GM21786 (cell line): Measurements from ENCODE around the gene TPRX1.
"Not testable (repeated sequence)": the region's sequence is repeated elsewhere in the genome, so short reads cannot be mapped to it uniquely, and the experiment has no call there.

ENCODE experiments used
- ATAC-seq: cut with Tn5 transposase; IDR thresholded peaks from one replicate; pipeline ENCODE4 v1.9.1; 2021; ENCODE audit not compliant: unreplicated experiment

Gene TPRX1

DNA sequence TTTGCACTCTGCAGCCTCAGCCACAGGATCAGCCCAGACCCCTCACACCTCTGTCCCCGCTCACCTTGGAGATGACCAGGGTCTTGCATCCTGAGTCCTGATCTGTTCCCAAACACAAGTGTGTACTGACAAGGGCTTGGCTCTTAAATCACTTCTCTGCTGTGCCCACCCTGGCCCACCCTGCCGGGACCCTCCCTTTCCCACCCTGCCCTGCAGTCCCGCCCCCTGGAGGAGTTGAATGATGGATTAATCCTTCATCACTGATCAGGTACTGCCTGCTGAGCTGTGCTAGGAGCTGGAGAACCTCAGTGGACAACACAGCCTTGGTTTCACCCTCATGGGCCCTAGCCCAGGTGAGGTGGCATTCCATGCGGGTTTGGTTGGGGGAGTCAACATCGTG lies at the start of gene TPRX1:
Gene TPRX1 (minus strand): TSS at position 101 of the 400 bp plus-strand sequence. CDS start 12 bp downstream, at position 89.
- ATAC-seq, result not testable (repeated sequence)

DNA sequence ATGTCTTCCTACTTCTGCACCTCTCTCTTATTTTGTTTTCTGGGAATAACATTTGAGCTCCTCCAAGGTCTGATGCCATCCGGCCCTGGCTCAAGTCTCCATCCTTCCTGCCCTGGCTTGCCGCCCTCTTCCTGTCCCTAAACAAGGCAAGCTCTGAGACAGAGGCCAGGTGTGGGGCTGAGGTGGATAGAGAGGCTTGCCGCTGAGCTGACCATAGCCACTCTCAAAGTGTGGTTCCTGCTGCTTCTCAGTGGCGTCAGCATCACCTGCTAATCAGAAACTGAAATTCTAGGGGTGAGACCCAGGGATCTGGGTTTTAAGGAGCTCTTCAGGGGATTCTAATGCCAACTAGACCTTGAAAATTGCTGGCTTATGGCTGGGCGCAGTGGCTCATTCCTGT lies 48.7 kb upstream of the TPRX1 start:
- no peak for ATAC-seq

DNA sequence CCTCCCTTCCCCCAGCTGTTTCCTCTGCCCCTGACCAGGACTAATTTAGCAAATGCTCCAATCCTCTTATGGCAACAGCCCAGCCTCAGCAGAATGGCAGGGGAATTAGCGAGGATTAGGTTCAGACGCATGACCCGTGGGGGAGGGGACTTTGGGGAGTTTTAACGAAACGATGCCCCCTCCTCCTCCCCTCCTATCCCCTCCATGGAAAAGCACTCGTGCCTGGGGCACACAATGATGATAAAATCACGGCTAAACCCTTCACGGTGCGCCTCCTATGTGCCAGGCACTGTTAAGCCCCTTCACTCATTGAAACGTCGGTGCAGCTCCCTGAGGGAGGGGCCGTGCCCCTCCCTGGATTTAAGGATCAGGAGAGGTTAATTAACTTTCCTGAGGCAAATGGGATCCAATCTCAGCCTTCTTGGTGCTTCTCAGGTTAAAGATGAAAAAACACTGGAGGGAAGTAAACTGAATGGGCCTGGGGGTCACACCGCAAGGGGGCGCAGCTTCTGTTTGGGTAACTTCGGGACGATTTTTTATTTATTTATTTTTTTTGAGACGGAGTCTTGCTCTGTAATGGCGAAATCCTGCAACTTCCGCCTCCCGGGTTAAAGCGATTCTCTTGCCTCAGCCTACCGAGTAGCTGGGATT lies 44.6 kb upstream of the TPRX1 start:
- no peak for ATAC-seq

- no peak for ATAC-seq
These were observed 44.1 kb upstream of the TPRX1 start for GRCh38 chr19:47848425-47848822.

- ATAC-seq, result no peak
These were observed 38.6 kb upstream of the TPRX1 start for GRCh38 chr19:47842941-47843340.

DNA sequence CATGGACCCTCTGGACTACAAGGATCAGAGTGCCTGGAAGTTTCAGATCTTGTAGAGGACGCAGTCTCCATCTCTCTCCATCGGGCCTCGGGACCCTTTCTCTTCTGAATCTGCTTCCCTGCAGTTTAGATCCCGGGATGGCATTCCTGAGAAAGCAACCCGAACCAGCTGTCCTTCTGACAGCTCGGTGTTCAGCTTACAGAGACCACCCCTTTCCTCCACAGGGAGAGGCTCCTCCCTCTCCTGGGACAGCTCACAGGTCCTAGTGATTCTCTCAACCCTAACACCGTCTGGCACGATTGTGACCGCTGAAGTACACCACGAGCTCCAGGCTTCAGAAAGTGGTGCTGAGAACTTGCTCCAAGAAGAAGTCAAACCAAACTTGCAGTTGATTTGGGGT lies 35.6 kb upstream of the TPRX1 start:
- ATAC-seq, result no peak

- no peak for ATAC-seq
These were observed 35.1 kb upstream of the TPRX1 start for GRCh38 chr19:47839411-47839810.

DNA sequence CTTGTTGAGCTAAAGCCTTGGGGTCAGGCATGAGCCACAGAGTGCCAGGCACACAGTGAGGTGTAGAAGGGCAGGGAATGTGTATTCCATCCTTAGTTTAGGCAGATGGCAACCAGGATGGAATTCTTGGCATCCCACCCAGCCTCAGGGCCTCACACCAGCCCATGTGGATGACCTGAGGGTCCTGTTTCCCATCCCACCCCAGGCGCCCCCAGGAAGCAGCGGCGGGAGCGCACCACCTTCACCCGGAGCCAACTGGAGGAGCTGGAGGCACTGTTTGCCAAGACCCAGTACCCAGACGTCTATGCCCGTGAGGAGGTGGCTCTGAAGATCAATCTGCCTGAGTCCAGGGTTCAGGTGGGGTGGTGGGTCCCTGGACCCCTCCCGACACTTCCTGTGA lies 31.7 kb upstream of the TPRX1 start:
- ATAC-seq, result no peak

DNA sequence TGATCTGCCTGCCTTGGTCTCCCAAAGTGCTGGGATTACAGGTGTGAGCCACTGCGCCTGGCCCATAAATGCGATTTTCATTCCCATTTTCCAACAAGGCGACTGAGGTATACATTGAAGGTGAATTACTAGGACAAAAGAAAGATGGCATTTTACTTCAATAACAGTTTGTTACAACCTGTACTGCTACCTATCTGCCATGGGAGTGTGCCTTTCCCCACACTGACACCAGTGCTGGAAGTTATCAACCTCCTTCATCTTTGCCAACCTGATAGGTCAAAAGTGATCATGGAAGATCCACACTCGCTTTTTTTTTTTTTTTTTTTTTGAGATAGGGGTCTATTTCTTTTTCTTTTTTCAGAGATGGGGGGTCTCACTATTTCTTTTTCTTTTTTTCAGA lies 28.4 kb upstream of the TPRX1 start:
- ATAC-seq, result no peak

- no peak for ATAC-seq
These were observed 22.4 kb upstream of the TPRX1 start for GRCh38 chr19:47826800-47827199.

- ATAC-seq, result no peak
These were observed 20.0 kb upstream of the TPRX1 start for GRCh38 chr19:47824396-47824795.

- ATAC-seq, result no peak
These were observed 17.2 kb upstream of the TPRX1 start, which contains the start of gene CRX for GRCh38 chr19:47821460-47822020. Gene CRX, plus strand, starts transcription at chr19:47821937. Its CDS starts 12,507 bp downstream, at chr19:47834444.

- no peak for ATAC-seq
These were observed 16.1 kb upstream of the TPRX1 start for GRCh38 chr19:47820410-47820809.

GRCh38 chr19:47819858-47820257 lies 15.5 kb upstream of the TPRX1 start:
- ATAC-seq, result no peak

DNA sequence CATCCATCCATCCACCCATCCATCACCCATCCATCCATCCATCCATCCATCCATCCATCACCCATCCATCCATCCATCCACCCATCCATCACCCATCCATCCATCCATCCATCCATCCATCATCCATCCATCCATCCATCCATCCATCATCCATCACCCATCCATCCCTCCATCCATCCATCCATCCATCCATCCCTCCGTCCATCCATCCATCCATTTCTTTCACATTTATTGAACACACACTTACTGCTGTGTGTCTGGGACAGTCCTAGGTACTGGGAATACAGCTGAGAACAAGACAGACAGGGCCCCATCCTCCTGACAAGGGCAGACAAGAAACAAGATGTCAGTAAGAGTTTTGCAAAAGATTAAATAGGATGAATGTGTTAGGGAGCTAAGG lies 13.9 kb upstream of the TPRX1 start:
- ATAC-seq, result not testable (repeated sequence)

DNA sequence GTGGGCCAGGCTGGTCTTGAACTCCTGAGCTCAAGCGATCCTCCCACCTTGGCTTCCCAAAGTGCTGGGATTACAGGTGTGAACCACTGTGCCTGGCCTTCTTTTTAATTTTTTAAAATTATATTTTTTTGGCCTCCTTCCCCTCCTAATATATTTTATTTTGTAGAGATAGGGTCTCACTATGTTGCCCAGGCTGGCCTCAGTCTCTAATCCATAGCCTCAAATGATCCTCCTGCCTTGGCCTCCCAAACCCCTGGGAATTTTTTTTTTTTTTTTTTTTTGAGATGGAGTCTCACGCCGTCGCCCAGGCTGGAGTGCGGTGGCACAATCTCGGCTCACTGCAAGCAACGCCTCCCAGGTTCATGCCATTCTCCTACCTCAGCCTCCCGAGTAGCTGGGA lies 11.9 kb upstream of the TPRX1 start:
- not testable (repeated sequence) for ATAC-seq

GRCh38 chr19:47813995-47814328 lies 9.6 kb upstream of the TPRX1 start:
- no peak for ATAC-seq

DNA sequence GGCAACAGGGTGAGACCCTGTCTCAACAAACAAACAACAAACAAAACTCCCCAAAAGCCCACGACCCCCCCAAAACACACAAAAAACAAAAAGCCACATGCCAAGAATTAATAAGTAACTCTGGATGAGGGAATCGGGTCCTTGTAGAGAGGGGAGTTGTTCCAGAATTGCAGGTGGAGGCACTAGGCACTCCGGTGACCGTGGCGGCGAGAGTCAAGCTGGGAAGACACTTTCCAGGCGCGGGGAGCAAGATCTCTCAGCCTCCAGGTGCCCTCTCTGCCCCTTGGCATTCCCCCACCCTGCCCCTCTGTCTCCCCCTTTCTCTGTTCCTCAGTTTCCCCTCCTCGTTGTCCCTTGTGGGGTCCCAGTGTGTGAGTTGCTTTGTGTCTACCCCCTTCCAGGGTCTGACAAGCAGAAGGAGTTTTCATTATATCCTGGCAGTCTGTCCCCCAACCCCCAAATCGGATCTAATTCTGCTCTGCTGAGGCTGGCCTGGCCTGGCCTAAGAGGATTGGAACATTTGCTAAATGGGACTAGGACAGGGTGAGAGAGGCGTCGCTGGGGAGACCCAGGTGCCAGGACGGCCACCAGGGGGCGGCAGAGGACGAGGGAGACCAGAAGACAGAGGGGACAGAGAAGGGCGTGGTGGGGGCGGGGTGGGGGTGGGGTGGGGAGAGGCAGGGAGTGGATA lies 9.1 kb upstream of the TPRX1 start:
- ATAC-seq, result no peak

GRCh38 chr19:47806435-47806834 lies 2.1 kb upstream of the TPRX1 start:
- no peak for ATAC-seq

GRCh38 chr19:47805313-47805712 lies 962 bp upstream of the TPRX1 start:
- ATAC-seq, result no peak

DNA sequence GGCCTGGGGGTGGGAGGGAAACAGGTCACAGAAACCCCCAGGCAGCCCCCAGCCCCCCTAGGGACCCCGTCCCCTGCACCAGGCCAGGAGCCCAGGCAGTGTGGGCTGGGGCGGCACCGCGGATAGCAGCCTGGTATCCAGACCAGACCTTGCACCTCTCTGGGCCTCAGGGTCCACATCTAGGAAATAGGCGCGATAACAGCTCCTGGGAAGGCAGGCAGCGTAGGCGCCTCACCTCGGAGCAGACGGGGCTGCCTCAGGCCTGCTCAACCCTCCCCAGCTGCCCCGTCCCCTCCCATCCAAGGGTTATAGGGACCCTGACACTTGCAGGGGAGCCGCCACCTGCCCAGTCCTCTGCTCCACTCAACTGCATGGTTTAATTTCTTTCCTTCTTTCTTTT lies 680 bp downstream of the TPRX1 start:
- not testable (repeated sequence) for ATAC-seq

DNA sequence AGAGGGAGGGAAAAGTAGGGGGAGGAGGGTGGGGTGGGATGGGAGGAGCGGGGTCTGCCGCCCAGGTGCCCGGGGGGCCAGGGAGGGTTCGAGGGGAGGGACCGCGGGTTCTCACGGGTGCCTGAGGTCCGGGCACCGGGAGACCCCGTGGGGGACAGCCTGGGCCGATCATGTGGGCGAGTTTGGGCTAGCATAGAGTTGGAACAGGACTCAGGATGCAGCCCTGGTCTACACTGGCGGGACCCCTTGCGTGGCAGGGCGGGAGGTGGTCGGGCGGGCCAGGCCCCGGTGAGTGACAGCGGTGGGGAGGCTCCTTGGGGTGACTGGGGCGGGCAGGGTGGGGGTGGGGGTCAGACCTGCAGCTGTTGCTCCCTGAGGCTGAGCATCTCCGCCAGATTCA lies 1.2 kb downstream of the TPRX1 start:
- not testable (repeated sequence) for ATAC-seq
